ENCODE data around the gene CYP4B1. TPM values are rescaled to one million over a fixed set of nuclear protein-coding genes. Genes with fewer than 3 reads are reported as not detected.
A peak's percentile ranks its signal among the peaks of the same experiment; 100 is the strongest.
"Not testable (repeated sequence)": the region's sequence is repeated elsewhere in the genome, so short reads cannot be mapped to it uniquely, and the experiment has no call there.

The CYP4B1 gene
- total RNA-seq (100 to 1,000 TPM in 1 of 9 donors, 10 to 100 TPM in 3, 1 to 10 TPM in 4, not detected in 1; 1.5 to 103 (median 10.0) TPM), polyA plus RNA-seq (10 to 100 TPM in 1 of 2 donors, 1 to 10 TPM in 1; 7.6 to 24.9 TPM)
- long read RNA-seq, donor 1, transcript CYP4B1-203 (12 exons, 2,110 nt): major isoform, 8 of 23 reads
- long read RNA-seq, donor 1, partial matches to known transcripts: 3 of 23 reads
- long read RNA-seq, donor 1, other reads (novel, unspliced or antisense): 3 of 23 reads
- long read RNA-seq, donor 2, transcript CYP4B1-201 (12 exons, 2,171 nt): minor isoform, 13 of 51 reads
- long read RNA-seq, donor 2, transcript CYP4B1-203 (12 exons, 2,110 nt): major isoform, 19 of 51 reads
- long read RNA-seq, donor 2, partial matches to known transcripts: 6 of 51 reads
- long read RNA-seq, donor 2, other reads (novel, unspliced or antisense): 10 of 51 reads
- long read RNA-seq, donor 3, transcript CYP4B1-203 (12 exons, 2,110 nt): major isoform, 7 of 10 reads
- long read RNA-seq, donor 3, partial matches to known transcripts: 2 of 10 reads
- long read RNA-seq, donor 3, other reads (novel, unspliced or antisense): 0 of 10 reads

DNA sequence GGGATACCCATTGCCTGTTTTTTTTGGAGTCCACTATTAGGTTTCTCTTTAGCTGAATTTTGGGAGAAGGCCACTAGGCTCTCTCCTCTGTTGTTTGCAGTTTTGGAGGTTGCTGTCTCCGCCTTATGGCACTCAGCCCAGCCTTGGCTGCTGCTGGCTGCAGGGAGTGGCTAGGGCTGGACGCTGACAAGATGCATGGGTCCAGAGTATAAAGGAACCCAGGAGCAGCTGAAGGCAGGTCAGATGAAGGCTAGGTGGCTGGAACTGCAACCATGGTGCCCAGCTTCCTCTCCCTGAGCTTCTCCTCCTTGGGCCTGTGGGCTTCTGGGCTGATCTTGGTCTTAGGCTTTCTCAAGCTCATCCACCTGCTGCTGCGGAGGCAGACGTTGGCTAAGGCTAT lies at the start of gene CYP4B1:
CYP4B1 (plus strand) TSS at position 237 of the 400 bp plus-strand sequence; CDS start at position 273, 36 bp downstream.
- Histone ChIP-seq H3K27me3 (no peaks in the 10 kb centered on the region), H3K4me1 (peaks cover 0 to 16% (median 5%) of the 10 kb centered on the region in 12 donors), H3K27ac (peak within 1 kb of the TSS in 9 of 12 donors; percentile 20 to 87 (median 45)), H3K9me3 (no peaks in the 10 kb centered on the region), H3K4me3 (peak within 1 kb of the TSS in 10 of 12 donors; percentile 10 to 59 (median 38)), H3K36me3 (no peaks in the 10 kb centered on the region)
- ATAC-seq (peak; percentile 92 to 95 (median 94)), DNase-seq (peak; percentile 45 to 84 (median 74))
- WGBS, 4 donors: 38 to 71% (median 53%) methylated on average over 4 of the region's 4 CpGs
- no peak for TF ChIP-seq CTCF (IDR thresholded peaks at IDR 0.05)
- peak; percentile 12 to 96 for TF ChIP-seq POLR2A (IDR thresholded peaks at IDR 0.05)
- intact Hi-C loops (cut with DNase I): no loop called here

DNA sequence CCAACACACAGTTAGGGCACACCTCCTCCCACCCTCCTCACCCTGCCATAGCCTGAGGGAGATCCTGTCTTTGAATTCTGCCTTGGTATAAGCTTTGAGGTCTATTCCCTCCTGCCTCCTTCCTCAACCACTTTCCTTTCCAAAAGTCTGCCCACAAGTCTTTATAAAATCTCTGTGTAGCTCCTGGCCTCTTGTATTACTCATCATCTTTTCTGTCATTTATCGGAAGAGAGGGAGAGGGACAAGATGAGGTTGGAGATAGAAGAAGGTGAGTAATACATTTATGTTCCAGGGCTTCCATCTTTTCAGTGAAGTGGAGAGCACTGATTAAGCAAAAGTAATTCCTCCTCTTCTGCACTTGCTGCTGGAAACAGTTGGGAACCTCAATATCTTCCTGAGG lies 49.4 kb upstream of the CYP4B1 start:
- intact Hi-C loops (cut with DNase I): loop anchor here (5.0 to 10.0 kb wide), 8 partner anchors 243 to 428 kb away; no protein-coding TSS in a partner anchor
- H3K4me3 ChIP-seq: no peak overlapping the region
- ATAC-seq (peak in 2 of 4 donors; percentile 6 to 13), DNase-seq (no peak)
- H3K36me3 ChIP-seq: no peaks in the 10 kb centered on the region
- WGBS, 4 donors: 70 to 85% (median 85%) methylated on average over 1 of the region's 1 CpG
- H3K4me1 ChIP-seq: peaks cover 0 to 2% (median 0%) of the 10 kb centered on the region in 12 donors
- H3K9me3 ChIP-seq: no peaks in the 10 kb centered on the region
- peak overlapping the region in 7 of 12 donors; percentile 2 to 57 (median 8) for H3K27ac ChIP-seq
- peaks cover 0 to 9% (median 0%) of the 10 kb centered on the region in 9 donors for H3K27me3 ChIP-seq
- TF ChIP-seq CTCF (IDR thresholded peaks at IDR 0.05) (no peak), POLR2A (IDR thresholded peaks at IDR 0.05) (no peak)

DNA sequence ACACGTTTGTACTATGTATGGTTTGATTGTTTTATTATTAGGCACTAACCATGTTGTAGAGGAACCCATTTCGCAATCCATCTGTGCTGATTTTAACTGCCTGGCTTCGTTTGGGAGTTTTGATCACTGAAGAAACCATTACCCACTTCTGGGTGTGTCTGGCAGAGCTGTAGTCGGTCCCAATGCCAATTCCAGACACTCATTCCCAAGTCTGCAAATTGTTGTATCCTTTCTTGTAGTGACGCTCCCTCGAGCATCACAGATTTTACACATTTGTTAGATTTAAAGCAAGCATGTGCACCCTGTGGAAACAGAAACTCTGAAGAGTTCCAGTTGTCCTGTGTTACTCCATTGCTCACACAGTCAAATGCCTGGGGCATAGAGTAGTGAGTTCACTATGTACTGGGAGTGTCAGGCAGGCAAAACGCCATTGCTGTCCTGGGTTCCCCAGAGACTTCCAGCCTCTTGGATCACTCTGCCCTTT lies 48.9 kb upstream of the CYP4B1 start:
- DNase-seq (peak in 2 of 5 donors; percentile 38 to 42), ATAC-seq (peak; percentile 65 to 83 (median 72))
- intact Hi-C loops (cut with DNase I): loop anchor here (5.0 to 10.0 kb wide), 10 partner anchors 52 to 427 kb away; no protein-coding TSS in a partner anchor
- H3K4me1 ChIP-seq: peaks cover 0 to 2% (median 0%) of the 10 kb centered on the region in 12 donors
- 50 to 61% (median 55%) methylated on average over 7 of the region's 7 CpGs for WGBS, 4 donors
- no peaks in the 10 kb centered on the region for H3K36me3 ChIP-seq
- TF ChIP-seq CTCF (IDR thresholded peaks at IDR 0.05) (no peak), POLR2A (IDR thresholded peaks at IDR 0.05) (no peak)
- H3K27me3 ChIP-seq: peaks cover 0 to 9% (median 0%) of the 10 kb centered on the region in 9 donors
- peak overlapping the region in 6 of 12 donors; percentile 2 to 57 (median 10) for H3K27ac ChIP-seq
- H3K4me3 ChIP-seq: no peak overlapping the region
- no peaks in the 10 kb centered on the region for H3K9me3 ChIP-seq

DNA sequence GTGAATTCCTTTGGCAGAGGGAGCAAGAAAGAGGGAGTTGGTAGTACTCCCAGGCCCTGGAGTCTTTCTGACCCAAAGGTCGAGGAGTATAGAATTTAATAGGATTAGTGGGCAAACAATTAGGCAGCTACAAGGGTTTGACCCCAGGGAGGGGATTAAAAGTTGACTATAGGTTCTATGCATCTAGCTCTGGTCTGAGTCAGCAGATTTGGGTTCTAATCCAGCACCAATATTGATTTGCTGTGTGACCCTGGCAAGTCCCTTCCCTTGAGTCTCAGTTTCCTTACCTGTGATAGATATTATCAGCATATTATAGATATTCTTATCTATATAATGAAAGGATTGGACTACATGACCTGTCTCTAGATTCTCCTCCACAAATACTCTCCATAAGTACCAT lies 44.9 kb upstream of the CYP4B1 start:
- Histone ChIP-seq H3K9me3 (no peaks in the 10 kb centered on the region), H3K4me3 (no peak overlapping the region), H3K36me3 (no peaks in the 10 kb centered on the region), H3K27ac (no peak overlapping the region), H3K4me1 (peaks cover 0 to 2% (median 0%) of the 10 kb centered on the region in 12 donors), H3K27me3 (no peaks in the 10 kb centered on the region)
- ATAC-seq (no peak), DNase-seq (no peak)
- WGBS, 4 donors: 43 to 79% (median 53%) methylated on average over 1 of the region's 1 CpG
- intact Hi-C loops (cut with DNase I): loop anchor here in 2 of 10 donors (5.0 to 10.0 kb wide), 2 partner anchors 48 to 111 kb away; no protein-coding TSS in a partner anchor
- no peak for TF ChIP-seq POLR2A (IDR thresholded peaks at IDR 0.05)
- TF ChIP-seq CTCF (IDR thresholded peaks at IDR 0.05): no peak

DNA sequence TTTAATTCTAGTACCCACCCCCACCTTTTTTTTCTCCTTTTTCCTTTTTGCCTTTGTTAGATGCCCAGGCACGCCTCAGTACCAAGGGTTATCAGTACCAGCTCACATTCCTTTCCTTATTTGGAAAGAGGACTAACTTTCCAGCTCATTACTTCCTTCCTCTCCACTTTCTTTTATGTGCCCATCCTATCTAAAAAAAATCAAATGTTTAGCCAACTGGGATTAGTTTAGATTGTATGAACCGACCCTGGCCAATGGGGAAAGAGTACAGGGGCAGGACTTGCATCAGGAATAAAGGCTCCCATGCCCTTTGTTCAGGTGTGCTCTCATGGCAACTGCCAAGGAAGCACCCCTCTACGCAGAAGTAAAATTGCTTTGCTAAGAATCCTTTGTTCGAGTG lies 44.1 kb upstream of the CYP4B1 start:
- H3K4me3 ChIP-seq, H3K4me1 ChIP-seq, H3K27me3 ChIP-seq, H3K36me3 ChIP-seq, H3K27ac ChIP-seq, ATAC-seq, H3K9me3 ChIP-seq, DNase-seq: not testable (repeated sequence)
- intact Hi-C loops (cut with DNase I): loop anchor here in 2 of 10 donors (5.0 to 10.0 kb wide), 2 partner anchors 48 to 110 kb away; no protein-coding TSS in a partner anchor
- WGBS, 4 donors: 66 to 73% (median 68%) methylated on average over 4 of the region's 4 CpGs

All from heart left ventricle (tissue), 16 donors.